Smooth muscle cell (in vitro differentiated cells): ENCODE results near the gene ADGRD1. TPM values are rescaled to one million over a fixed set of nuclear protein-coding genes. Genes with fewer than 3 reads are reported as not detected.

Experiments
- DNase-seq: peaks from one replicate; lab custom pipeline; 2025; ENCODE audit not compliant: unreplicated experiment; lab: John Stamatoyannopoulos, UW
- H2AFZ ChIP-seq: fragments of 200-600 bp; sonication (generic); 2 replicates; pipeline ENCODE4 v1.6.0; 2016; ENCODE audit warnings: antibody characterized with exemption, low read depth, mild to moderate bottlenecking
- H3F3A ChIP-seq: fragments of 200-600 bp; sonication (generic); 2 replicates; pipeline ENCODE4 v1.6.0; 2017; ENCODE audit warnings: antibody characterized with exemption, low read depth
- H3K27ac ChIP-seq: fragments of 200-600 bp; sonication (generic); 2 replicates; pipeline ENCODE4 v1.5.1; 2016; ENCODE audit warnings: low read depth, mild to moderate bottlenecking
- H3K27me3 ChIP-seq: fragments of 200-600 bp; sonication (generic); 2 replicates; pipeline ENCODE4 v1.6.1; 2016; ENCODE audit warnings: low read depth, mild to moderate bottlenecking
- H3K36me3 ChIP-seq: fragments of 200-600 bp; sonication (generic); 2 replicates; pipeline ENCODE4 v1.5.1; 2016; ENCODE audit warnings: low read depth
- H3K4me1 ChIP-seq: fragments of 200-600 bp; sonication (generic); 2 replicates; pipeline ENCODE4 v1.5.1; 2016; ENCODE audit warnings: low read depth
- H3K4me2 ChIP-seq: fragments of 200-600 bp; sonication (generic); 2 replicates; pipeline ENCODE4 v1.6.0; 2016; ENCODE audit warnings: mild to moderate bottlenecking
- H3K4me3 ChIP-seq: fragments of 200-600 bp; sonication (generic); 2 replicates; pipeline ENCODE4 v1.5.1; 2016; ENCODE audit warnings: mild to moderate bottlenecking
- H3K79me2 ChIP-seq: fragments of 200-600 bp; sonication (generic); 2 replicates; pipeline ENCODE4 v1.6.0; 2016; ENCODE audit warnings: low read depth, mild to moderate bottlenecking
- H3K9ac ChIP-seq: fragments of 200-600 bp; sonication (generic); 2 replicates; pipeline ENCODE4 v1.6.0; 2016; ENCODE audit warnings: low read depth
- H3K9me3 ChIP-seq: fragments of 200-600 bp; sonication (generic); replicated peaks from 2 replicates; pipeline ENCODE4 v1.5.1; 2016; ENCODE audit warnings: low read depth
- H4K20me1 ChIP-seq: fragments of 200-600 bp; sonication (generic); 2 replicates; pipeline ENCODE4 v1.6.0; 2016; ENCODE audit warnings: low read depth
- WGBS: methylation state at CpG from one replicate; pipeline ENCODE4 v1.1.7; 2016; ENCODE audit warnings: low lambda C conversion rate; 5-methylcytosine and 5-hydroxymethylcytosine counted together
- polyA plus RNA-seq: library from polyadenylated mRNA; unstranded; fragments of >200 nt; fragmentation: Nextera tagmentation; extraction: Ambion mirVana; gene quantifications from 2 replicates; pipeline ENCODE4 v1.2.1, GENCODE V29; 2016
- total RNA-seq: library from RNA; depleted of rRNA; stranded (reverse); fragments of >200 nt; gene quantifications from 2 replicates; pipeline ENCODE4 v1.2.3, GENCODE V29; 2014
- TF ChIP-seq, protein P1 (sequence below): fragments of 200-600 bp; sonication (generic); IDR thresholded peaks from 2 replicates; pipeline ENCODE4 v1.5.1; 2017; ENCODE audit warnings: borderline replicate concordance, mild to moderate bottlenecking, antibody characterized with exemption; ENCODE audit not compliant: insufficient read depth, poor library complexity, severe bottlenecking

Gene ADGRD1
- total and polyA plus RNA-seq, 2 experiments from 2014 or later = 0.14 TPM; not detected in 1

DNA sequence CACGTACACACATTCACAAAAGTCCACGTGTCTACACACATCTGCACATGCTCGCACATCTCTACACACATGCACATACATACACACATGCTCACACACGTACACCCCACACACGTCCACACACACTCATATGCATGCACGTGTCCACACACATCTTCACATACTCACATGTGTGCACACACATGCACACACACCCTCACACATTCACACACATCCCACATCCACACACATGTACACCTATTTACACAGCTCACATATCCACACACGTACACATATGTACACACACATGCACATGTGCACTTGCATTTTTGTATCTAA lies 3.6 kb downstream of the ADGRD1 start:
- Histone ChIP-seq H2AFZ (no peak overlapping the region), H3F3A (no peaks in the 10 kb centered on the region), H3K79me2 (no peaks in the 10 kb centered on the region), H3K27ac (no peak overlapping the region), H3K27me3 (peaks cover 11% of the 10 kb centered on the region), H4K20me1 (no peaks in the 10 kb centered on the region), H3K9me3 (no peaks in the 10 kb centered on the region), H3K4me2 (no peak overlapping the region), H3K9ac (no peak overlapping the region), H3K4me1 (peaks cover 11% of the 10 kb centered on the region), H3K36me3 (no peaks in the 10 kb centered on the region), H3K4me3 (no peak overlapping the region)
- no peak for DNase-seq
- 82% methylated on average over 7 of the region's 7 CpGs for WGBS
- TF ChIP-seq, protein P1, sequence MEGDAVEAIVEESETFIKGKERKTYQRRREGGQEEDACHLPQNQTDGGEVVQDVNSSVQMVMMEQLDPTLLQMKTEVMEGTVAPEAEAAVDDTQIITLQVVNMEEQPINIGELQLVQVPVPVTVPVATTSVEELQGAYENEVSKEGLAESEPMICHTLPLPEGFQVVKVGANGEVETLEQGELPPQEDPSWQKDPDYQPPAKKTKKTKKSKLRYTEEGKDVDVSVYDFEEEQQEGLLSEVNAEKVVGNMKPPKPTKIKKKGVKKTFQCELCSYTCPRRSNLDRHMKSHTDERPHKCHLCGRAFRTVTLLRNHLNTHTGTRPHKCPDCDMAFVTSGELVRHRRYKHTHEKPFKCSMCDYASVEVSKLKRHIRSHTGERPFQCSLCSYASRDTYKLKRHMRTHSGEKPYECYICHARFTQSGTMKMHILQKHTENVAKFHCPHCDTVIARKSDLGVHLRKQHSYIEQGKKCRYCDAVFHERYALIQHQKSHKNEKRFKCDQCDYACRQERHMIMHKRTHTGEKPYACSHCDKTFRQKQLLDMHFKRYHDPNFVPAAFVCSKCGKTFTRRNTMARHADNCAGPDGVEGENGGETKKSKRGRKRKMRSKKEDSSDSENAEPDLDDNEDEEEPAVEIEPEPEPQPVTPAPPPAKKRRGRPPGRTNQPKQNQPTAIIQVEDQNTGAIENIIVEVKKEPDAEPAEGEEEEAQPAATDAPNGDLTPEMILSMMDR = no peak

DNA sequence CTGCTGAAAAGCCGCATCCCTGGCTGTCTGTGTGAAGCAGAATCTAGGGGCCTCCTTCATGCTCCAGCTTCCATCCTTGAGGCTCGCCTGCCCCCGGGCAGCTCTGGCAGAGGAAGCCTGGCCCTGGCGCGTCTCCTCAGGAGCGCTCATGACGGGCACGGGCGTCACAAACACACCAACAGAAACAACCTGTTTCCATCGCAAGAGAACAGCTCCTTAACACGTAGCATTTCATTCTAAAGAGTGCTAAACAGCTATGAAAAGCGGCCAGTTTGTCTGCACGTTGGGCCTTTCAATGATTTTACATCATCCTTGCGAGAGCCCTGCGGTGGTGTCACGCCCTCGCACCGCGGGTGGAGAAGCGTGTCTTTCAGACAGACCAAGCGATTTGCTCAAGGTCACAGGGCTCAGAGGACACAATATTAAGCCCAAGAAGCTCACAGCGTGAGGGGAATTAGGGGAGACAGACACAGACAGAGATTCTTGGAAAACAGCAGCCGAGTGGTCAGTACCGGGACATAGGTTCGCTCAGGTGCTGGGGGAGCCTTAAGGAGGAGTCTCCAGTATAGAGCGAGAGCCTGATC lies 4.9 kb downstream of the ADGRD1 start:
- H3K9me3 ChIP-seq = no peaks in the 10 kb centered on the region
- 90% methylated on average over 26 of the region's 26 CpGs for WGBS
- H3F3A ChIP-seq = no peaks in the 10 kb centered on the region
- no peak overlapping the region for H3K27ac ChIP-seq
- no peaks in the 10 kb centered on the region for H3K36me3 ChIP-seq
- H4K20me1 ChIP-seq = no peaks in the 10 kb centered on the region
- no peak overlapping the region for H3K4me2 ChIP-seq
- peaks cover 8% of the 10 kb centered on the region for H3K4me1 ChIP-seq
- H3K79me2 ChIP-seq = no peaks in the 10 kb centered on the region
- DNase-seq = no peak
- peaks cover 11% of the 10 kb centered on the region for H3K27me3 ChIP-seq
- no peak overlapping the region for H3K9ac ChIP-seq
- TF ChIP-seq, protein P1 = no peak
- H2AFZ ChIP-seq = no peak overlapping the region
- no peak overlapping the region for H3K4me3 ChIP-seq

DNA sequence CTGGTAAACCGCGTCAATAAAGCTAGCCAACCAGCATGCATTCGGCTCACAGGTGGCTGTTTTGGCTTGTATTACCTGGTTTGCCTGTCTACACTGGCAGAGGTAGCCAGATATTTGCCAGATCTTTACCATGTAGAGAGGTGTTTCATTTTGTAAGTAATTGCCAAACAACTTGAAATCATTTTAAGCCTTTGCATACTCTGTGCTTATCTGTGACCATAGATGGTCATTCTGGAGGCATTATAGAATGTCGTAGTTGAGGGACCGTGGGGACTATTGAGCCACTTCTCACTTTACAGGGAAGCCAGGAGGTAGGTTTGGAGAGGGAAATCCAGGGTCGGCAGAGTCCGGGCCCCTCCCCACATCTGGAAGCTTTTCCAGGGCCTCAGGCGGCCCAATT lies 5.9 kb downstream of the ADGRD1 start:
- no peak overlapping the region for H3K9ac ChIP-seq
- H3K36me3 ChIP-seq = no peaks in the 10 kb centered on the region
- no peaks in the 10 kb centered on the region for H3K4me1 ChIP-seq
- no peak overlapping the region for H2AFZ ChIP-seq
- no peak overlapping the region for H3K27ac ChIP-seq
- H3K79me2 ChIP-seq = no peaks in the 10 kb centered on the region
- H3K4me2 ChIP-seq = no peak overlapping the region
- WGBS = 86% methylated on average over 8 of the region's 8 CpGs
- no peak for DNase-seq
- H3K27me3 ChIP-seq = peaks cover 5% of the 10 kb centered on the region
- H3F3A ChIP-seq = no peaks in the 10 kb centered on the region
- no peaks in the 10 kb centered on the region for H3K9me3 ChIP-seq
- H4K20me1 ChIP-seq = no peaks in the 10 kb centered on the region
- no peak overlapping the region for H3K4me3 ChIP-seq
- TF ChIP-seq, protein P1 = no peak

DNA sequence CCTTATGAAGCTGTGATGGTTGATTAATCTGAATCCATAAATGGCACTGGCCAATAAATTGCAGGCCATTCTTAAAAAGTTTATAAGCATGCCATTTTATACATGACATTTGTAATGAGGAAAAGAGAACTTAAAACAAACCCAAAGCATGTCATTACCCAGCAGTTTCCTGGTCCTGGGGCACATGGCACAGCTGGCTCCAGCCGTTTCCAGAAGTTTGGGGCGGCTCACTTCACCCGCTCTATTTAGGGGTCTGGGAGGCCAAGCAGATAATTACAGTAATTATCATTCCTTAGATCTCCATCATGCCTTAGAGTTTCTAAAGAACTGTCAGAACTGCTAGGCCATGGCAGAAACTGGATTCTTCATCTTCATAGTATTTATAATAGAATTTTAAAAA lies 6.4 kb downstream of the ADGRD1 start:
- H3F3A ChIP-seq = no peaks in the 10 kb centered on the region
- no peaks in the 10 kb centered on the region for H3K9me3 ChIP-seq
- 83% methylated on average over 3 of the region's 3 CpGs for WGBS
- H3K9ac ChIP-seq = no peak overlapping the region
- H4K20me1 ChIP-seq = no peaks in the 10 kb centered on the region
- TF ChIP-seq, protein P1 = no peak
- no peak overlapping the region for H3K27ac ChIP-seq
- peaks cover 5% of the 10 kb centered on the region for H3K27me3 ChIP-seq
- H3K79me2 ChIP-seq = no peaks in the 10 kb centered on the region
- H3K36me3 ChIP-seq = no peaks in the 10 kb centered on the region
- no peak overlapping the region for H2AFZ ChIP-seq
- no peaks in the 10 kb centered on the region for H3K4me1 ChIP-seq
- no peak for DNase-seq
- H3K4me3 ChIP-seq = no peak overlapping the region
- H3K4me2 ChIP-seq = no peak overlapping the region
